Measurements from ENCODE around the gene SLC12A9. TPM values are rescaled to one million over a fixed set of nuclear protein-coding genes. Genes with fewer than 3 reads are reported as not detected.
"Not testable (repeated sequence)": the region's sequence is repeated elsewhere in the genome, so short reads cannot be mapped to it uniquely, and the experiment has no call there.

SLC12A9 gene, protein sequence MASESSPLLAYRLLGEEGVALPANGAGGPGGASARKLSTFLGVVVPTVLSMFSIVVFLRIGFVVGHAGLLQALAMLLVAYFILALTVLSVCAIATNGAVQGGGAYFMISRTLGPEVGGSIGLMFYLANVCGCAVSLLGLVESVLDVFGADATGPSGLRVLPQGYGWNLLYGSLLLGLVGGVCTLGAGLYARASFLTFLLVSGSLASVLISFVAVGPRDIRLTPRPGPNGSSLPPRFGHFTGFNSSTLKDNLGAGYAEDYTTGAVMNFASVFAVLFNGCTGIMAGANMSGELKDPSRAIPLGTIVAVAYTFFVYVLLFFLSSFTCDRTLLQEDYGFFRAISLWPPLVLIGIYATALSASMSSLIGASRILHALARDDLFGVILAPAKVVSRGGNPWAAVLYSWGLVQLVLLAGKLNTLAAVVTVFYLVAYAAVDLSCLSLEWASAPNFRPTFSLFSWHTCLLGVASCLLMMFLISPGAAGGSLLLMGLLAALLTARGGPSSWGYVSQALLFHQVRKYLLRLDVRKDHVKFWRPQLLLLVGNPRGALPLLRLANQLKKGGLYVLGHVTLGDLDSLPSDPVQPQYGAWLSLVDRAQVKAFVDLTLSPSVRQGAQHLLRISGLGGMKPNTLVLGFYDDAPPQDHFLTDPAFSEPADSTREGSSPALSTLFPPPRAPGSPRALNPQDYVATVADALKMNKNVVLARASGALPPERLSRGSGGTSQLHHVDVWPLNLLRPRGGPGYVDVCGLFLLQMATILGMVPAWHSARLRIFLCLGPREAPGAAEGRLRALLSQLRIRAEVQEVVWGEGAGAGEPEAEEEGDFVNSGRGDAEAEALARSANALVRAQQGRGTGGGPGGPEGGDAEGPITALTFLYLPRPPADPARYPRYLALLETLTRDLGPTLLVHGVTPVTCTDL
- 12.0 and 13.6 TPM in 2 replicates for total RNA-seq (2014; rRNA removed; shearing (Covaris generic); ENCODE audit: low replicate concordance)

DNA sequence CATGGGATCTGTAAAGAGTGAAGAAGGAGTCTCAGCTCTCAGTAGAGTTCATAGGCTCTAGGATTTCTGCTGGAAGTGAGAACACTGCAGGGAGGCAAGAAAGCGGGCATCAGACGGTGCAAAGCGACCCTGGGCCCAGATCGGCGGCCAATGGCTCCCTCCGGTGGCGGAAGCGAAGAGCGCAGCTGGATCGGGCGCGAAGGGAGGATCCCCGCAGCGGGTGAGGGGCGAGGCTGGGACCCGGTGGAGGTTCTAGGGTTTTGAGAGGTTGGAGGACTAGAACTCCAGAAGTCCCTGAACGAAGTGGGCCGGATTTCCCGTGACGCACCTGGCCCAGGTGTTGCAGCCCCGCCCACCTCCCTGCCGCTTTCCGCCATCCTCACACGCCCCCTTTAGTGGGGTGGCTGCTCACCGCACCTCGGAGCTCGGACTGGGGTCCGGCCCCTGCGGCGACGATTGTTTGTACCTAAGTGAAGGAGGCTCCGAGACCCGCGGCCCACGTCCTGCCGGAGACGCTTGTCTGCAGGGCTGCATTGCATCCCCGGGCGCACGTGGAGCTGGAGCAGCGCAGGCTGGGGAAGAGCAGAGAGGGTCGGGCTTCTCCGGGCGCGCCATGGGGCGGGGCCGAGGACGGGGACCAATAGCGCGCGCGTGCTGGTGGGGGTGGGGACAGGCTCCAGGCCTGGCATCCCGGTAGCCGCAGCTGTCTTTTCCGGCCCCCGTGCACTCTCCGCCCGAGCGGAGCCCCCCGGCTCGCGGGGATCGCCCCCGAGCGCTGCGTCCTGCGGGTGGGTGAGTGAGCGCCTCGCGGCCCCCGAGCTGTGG, at the start of gene SLC12A9:
TSS of gene SLC12A9 (plus strand) at position 666 of the 825 bp plus-strand sequence. CDS start 1,485 bp downstream, outside the sequence.
- Histone ChIP-seq H3K36me3 (no peaks in the 10 kb centered on the region), H3K4me3 (peak within 1 kb of the TSS; percentile 72), H3K27me3 (no peaks in the 10 kb centered on the region), H3K9me3 (no peaks in the 10 kb centered on the region)
- peak; percentile 88 for DNase-seq

DNA sequence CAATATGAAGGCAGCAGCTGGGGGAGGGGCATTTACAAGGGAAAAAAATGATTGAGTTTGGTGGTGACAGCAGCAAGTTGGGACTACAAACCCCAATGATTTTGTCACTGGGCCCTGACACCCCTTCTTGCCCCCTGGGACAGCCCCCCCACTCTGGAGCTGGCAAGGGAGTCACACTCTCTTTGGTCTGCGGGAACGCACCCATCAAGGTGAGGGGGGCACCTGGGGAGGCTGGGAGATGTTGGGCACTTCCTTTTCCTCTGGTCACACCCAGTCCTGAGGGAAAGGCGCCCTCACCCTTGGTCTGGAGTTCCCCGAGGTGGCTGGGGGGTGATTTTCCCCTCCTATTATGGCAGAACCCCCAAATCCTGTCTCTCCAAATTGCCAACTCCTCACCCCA, 49.6 kb upstream of the SLC12A9 start:
- H3K36me3 ChIP-seq, result peaks cover 36% of the 10 kb centered on the region
- no peak for DNase-seq
- H3K9me3 ChIP-seq, result no peaks in the 10 kb centered on the region
- H3K4me3 ChIP-seq, result no peak overlapping the region
- no peaks in the 10 kb centered on the region for H3K27me3 ChIP-seq

DNA sequence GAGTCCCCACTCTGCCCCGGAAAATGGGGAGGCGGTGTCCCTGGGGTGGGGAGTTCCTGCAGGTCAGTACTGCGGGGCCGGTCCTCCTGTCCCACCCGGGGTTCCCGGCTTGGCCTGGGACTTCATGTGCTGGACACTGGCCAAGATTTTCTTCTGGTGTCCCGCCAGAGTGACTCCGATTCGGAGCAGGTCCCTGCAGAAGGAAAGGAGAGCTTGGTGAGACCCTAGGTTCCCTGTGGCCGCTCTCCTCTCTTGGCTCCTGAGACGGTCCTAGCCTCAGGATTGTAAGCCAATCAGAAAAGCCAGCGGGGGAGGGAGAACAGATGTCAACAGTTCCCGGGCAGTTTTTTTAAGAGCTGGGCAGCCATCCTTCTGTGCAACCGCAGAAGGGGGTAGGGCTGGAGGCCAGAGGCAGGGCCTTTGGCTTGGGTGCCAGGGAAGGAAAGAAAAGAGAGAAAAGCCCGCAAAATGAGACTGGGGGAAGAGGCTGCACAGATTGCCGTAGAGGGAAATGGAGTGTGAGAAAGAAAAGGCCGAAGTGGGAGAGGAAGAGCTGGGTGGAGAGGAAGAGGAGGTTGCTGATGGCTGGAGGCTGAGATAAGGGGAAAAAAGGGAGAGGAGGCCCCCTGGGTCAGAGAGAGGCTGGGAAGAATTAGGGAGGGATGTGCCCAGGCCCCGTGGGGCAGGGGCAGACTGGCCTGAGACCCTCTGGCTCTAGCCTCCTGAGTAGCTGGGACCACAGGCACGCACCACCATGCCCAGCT, 48.9 kb upstream of the SLC12A9 start:
- Histone ChIP-seq H3K9me3 (no peaks in the 10 kb centered on the region), H3K4me3 (no peak overlapping the region), H3K27me3 (no peaks in the 10 kb centered on the region), H3K36me3 (peaks cover 41% of the 10 kb centered on the region)
- peak; percentile 89 for DNase-seq

DNA sequence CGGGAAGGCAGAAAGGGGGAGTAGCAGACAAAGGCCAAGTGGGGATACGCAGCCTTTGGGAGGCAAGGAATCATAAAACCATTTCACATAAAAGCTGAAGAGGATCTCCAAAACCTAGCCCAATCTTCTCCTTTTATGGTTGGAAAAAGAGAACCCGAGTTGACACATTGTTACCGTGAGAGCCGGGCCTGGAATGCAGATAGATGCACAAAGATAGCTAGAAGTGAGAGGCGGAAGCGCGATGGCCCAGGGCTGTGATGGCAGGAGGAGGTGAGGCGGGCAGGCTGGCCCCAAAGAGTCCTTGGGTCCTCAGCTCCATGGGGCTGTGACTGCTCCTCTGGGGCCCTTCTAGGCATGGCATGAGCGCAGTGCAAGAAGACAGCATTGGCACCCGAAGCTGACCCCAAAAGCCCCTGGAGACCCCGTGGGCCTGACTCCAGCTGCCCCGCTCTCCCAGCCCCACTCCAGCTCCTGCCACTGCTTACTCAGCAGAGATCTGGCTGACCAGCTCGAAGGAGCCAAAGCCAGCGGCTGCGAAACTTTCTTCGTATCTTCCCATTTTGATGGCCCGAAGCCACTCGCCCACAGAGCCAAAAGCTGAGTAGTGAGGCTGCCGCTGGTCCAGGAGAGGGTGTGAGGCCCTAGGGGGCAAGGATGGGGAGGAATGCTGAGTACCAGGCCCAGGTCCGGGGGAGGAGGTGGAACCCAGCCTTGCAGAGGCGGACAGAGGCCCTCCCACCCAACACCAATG, 47.7 kb upstream of the SLC12A9 start:
- Histone ChIP-seq H3K9me3 (no peaks in the 10 kb centered on the region), H3K4me3 (no peak overlapping the region), H3K36me3 (peaks cover 51% of the 10 kb centered on the region), H3K27me3 (no peaks in the 10 kb centered on the region)
- no peak for DNase-seq

DNA sequence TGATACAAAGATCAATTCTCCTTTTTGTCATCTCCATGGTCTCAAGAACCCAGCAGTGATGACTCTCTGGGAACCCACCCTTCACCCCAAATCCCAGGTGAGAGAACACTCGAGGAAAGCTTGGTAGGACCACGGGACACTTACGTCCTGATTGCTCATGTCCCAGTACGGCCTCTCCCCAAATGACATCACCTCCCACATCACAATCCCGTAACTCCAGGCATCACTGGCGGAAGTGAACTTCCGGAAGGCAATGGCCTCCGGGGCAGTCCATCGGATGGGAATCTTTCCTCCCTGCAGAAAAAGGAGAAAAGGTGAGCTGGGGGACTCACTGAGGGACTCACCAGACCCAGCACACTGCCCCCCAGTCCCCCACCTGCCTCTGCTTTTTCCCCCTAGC, 46.2 kb upstream of the SLC12A9 start:
- Histone ChIP-seq H3K36me3 (peaks cover 59% of the 10 kb centered on the region), H3K9me3 (no peaks in the 10 kb centered on the region), H3K27me3 (no peaks in the 10 kb centered on the region), H3K4me3 (no peak overlapping the region)
- no peak for DNase-seq

DNA sequence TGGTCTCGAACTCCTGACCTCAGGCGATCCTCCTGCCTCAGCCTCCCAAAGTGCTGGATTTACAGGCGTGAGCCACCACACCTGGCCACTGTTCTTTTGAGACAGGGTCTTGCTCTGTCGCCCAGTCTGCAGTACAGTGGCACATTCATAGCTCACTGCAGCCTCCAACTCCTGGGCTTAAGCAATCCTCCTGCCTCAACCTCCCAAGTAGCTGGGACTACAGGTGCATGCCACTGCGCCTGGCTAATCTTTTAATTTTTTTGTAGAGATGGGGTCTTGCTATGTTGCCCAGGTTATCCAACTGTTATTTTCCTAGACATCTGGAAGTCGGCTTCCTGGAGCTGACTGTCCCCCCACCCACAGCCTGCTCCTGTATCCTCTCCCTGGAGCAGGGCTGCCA, 45.6 kb upstream of the SLC12A9 start:
- H3K27me3 ChIP-seq, H3K9me3 ChIP-seq, DNase-seq, H3K4me3 ChIP-seq: not testable (repeated sequence)
- peaks cover 61% of the 10 kb centered on the region for H3K36me3 ChIP-seq

DNA sequence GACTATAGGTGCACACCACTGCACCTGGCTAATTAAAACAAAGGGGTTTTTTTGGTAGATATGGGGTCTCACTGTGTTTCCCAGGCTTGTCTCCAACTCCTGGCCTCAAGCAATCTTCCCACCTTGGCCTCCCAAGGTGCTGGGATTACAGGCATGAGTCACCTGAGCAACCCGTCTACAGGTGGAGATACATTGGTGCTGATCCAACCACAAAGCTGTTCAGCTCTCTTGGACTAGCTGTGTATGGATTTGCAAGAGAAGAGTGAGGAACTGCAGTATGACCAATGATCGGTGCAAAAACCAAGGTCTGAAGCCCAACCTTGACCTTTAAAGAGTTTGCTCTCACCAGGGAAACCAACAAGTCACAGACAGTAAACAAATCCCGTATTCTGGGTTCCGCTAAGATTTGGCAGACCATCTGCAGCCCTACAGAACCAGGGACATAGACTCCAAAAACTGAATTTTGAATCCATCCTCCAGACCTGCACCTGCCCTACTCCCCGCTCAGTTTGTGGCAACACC, 44.1 kb upstream of the SLC12A9 start:
- no peak overlapping the region for H3K4me3 ChIP-seq
- peaks cover 57% of the 10 kb centered on the region for H3K36me3 ChIP-seq
- no peaks in the 10 kb centered on the region for H3K9me3 ChIP-seq
- H3K27me3 ChIP-seq, result no peaks in the 10 kb centered on the region
- DNase-seq, result no peak

DNA sequence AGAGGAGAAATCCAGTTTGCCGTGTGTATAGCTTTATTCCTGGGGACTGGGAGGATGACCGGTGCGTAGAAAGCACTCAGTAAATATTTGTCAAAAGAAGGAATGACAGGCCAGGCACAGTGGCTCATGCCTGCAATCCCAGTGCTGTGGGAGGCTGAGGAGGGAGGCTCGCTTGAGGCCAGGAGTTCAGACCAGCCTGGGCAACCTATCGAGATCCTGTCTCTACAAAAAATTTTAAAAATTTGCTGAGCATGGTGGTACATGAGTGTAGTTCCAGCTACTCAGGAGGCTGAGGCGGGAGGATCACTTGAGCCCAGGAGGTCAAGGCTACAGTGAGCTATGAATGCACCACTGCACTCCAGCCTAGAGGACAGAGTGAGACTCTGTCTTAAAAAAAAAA, 41.0 kb upstream of the SLC12A9 start:
- peaks cover 64% of the 10 kb centered on the region for H3K36me3 ChIP-seq
- no peaks in the 10 kb centered on the region for H3K9me3 ChIP-seq
- H3K4me3 ChIP-seq, result no peak overlapping the region
- DNase-seq, result no peak
- no peaks in the 10 kb centered on the region for H3K27me3 ChIP-seq

DNA sequence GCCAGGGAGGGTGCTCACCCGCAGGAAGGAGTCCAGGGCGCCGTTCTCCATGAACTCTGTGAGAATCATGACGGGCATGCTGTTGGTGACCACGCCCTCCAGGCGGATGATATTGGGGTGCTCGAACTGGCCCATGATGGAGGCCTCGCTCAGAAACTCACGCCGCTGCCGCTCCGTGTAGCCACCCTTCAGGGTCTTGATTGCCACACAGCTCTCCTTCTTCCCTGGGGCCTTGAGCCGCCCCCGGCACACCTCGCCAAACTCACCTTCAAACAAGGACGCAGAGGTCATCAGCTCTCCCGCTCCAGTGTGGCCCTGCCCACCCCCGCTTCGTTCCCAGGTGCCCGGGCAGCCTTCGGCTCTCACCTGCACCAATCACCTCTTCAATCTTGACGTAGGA, 39.8 kb upstream of the SLC12A9 start:
- DNase-seq, result no peak
- H3K4me3 ChIP-seq, result no peak overlapping the region
- H3K36me3 ChIP-seq, result peaks cover 60% of the 10 kb centered on the region
- H3K27me3 ChIP-seq, result no peaks in the 10 kb centered on the region
- no peaks in the 10 kb centered on the region for H3K9me3 ChIP-seq

DNA sequence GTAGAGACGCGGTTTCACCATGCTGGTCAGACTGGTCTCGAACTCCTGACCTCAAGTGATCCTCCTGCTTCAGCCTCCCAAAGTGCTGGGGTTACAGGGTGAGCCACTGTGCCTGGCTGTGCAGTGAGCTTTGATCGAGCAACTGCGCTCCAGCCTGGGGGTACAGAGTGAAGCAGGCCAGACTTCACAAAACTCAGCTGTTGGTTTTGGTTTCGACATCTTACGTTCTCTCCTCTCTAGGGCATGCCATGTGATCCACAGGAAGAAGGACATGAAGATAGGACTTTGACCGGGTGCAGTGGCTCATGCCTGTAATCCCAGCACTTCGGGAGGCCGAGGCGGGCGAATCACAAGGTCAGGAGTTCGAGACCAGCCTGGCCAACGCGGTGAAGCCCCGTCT, 36.0 kb upstream of the SLC12A9 start:
- not testable (repeated sequence) for DNase-seq, H3K27me3 ChIP-seq, H3K9me3 ChIP-seq, H3K4me3 ChIP-seq
- H3K36me3 ChIP-seq, result peaks cover 47% of the 10 kb centered on the region

DNA sequence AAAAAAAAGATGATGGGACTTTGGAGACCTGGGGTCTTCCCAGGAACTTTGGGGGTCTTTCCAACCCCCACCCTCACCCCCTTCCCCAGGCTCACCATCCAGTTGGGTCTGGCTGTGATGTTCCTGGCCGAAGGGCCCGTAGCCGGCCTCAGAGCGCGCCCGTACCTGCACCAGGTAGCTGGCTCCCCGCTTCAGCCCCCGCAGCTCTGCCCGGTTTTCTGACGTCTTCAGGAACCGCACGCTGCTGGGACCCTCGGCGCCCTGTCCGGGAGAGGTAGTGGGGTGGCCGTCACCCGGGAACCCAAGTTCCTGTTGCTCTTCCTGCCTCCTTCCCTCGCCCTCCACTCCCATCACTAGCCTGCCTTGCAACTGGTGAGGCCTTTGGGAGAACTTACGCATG, 35.4 kb upstream of the SLC12A9 start:
- Histone ChIP-seq H3K36me3 (peaks cover 47% of the 10 kb centered on the region), H3K4me3 (no peak overlapping the region), H3K9me3 (no peaks in the 10 kb centered on the region), H3K27me3 (no peaks in the 10 kb centered on the region)
- no peak for DNase-seq

DNA sequence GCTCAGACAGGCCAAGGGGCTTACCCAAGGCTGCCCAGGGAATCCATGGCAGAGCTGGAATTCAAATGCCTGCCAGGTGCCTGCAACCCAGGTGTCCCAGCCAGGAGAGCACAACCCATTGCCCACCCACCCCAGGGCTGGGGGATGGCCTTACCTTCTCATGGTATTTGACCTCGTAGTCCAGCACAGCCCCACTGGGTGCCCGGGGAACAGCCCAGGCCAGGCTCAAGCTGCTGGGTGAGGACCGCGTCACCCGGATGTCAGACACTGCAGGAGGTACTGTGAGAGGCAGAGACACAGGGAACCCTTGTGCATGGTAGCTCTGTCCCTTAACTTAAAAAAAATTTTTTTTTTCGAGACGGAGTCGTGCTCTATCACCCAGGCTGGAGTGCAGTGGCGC, 34.1 kb upstream of the SLC12A9 start:
- Histone ChIP-seq H3K36me3 (peaks cover 46% of the 10 kb centered on the region), H3K27me3 (no peaks in the 10 kb centered on the region)
- DNase-seq, result no peak

DNA sequence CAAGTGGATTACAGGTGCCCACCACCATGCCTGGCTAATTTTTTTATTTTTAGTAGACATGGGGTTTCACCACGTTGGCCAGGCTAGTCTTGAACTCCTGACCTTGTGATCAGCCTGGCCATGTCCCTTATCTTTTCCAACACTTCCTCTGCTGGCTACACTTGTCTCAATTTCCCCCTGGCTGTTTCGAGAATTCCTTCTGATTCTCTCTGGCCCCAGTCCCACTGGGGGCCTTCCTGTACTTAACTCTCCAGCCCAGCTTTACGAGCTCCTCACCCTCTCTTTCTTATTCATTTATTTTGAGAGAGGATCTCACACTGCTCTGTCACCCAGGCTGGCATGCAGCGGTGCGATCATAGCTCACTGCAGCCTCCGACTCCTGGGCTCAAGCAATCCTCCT, 33.7 kb upstream of the SLC12A9 start:
- H3K36me3 ChIP-seq, result peaks cover 42% of the 10 kb centered on the region
- DNase-seq, result no peak
- H3K4me3 ChIP-seq, result no peak overlapping the region
- no peaks in the 10 kb centered on the region for H3K9me3 ChIP-seq
- no peaks in the 10 kb centered on the region for H3K27me3 ChIP-seq

More for the DNA sequence above, 34.1 kb upstream of the SLC12A9 start:
- H3K4me3 ChIP-seq, result no peak overlapping the region
- H3K9me3 ChIP-seq, result no peaks in the 10 kb centered on the region

DNA sequence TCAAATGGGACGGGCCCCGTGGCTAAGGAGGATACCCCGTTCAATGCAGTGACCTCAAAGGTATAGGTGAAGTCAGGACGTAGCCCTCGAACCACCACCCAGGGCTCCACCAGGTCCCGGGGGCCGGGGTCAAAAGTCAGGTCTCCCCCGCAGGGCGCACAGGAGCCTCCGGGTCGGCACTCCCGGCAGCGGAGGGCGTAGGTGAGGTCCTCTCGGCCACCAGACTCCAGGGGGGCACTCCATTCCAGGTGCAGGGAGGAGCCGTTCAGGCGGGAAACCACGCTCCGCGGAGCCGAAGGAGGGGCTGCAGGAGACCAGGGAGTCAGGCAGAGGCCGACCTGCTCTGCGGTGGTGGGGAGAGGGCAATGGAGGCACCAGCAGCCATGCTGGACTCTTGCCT, 32.9 kb upstream of the SLC12A9 start:
- H3K9me3 ChIP-seq, result no peaks in the 10 kb centered on the region
- DNase-seq, result no peak
- no peaks in the 10 kb centered on the region for H3K27me3 ChIP-seq
- no peak overlapping the region for H3K4me3 ChIP-seq
- peaks cover 34% of the 10 kb centered on the region for H3K36me3 ChIP-seq

Data from MG63 (cell line).